Endothelial cell of umbilical vein (primary cell): ENCODE results near the gene NCOA3. TPM values are rescaled to one million over a fixed set of nuclear protein-coding genes. Genes with fewer than 3 reads are reported as not detected.

Source experiments
- BruUV-seq: library from RNA; stranded (reverse); fragments of 400-500 nt; replicated peaks from 2 replicates; lab custom pipeline; 2021; lab: Mats Ljungman, UMichigan
- CTCF ChIA-PET: fragments of 300-600, 350-600 bp; sonication (Branson Sonifier 250); formaldehyde crosslinking; loops from one replicate; lab custom pipeline; 2021; ENCODE audit warnings: antibody characterized with exemption, inconsistent platforms; lab: Charles Lee
- POLR2A ChIA-PET: fragments of 300-600, 350-600 bp; sonication (Branson Sonifier 250); formaldehyde crosslinking; loops from one replicate; lab custom pipeline; 2021; ENCODE audit warnings: antibody characterized with exemption, inconsistent platforms; lab: Charles Lee
- DNase-seq: peaks from one replicate; pipeline ENCODE4 v3.0.0-alpha.2; 2011; ENCODE audit warnings: low read depth, low spot score
- FAIRE-seq: peaks from 2 replicates; lab custom pipeline; 2011; peaks lifted over from hg19 to GRCh38; lab: Jason Lieb, UNC
- H2AFZ ChIP-seq: 2 replicates; pipeline ENCODE4 v1.6.0; 2012; ENCODE audit warnings: low read depth, low read length, control low read depth, inconsistent platforms
- H3K27ac ChIP-seq: 2 replicates; pipeline ENCODE4 v1.5.1; 2011; ENCODE audit warnings: low read depth, mild to moderate bottlenecking, control low read depth, low read length, moderate library complexity; ENCODE audit not compliant: insufficient read depth
- H3K27me3 ChIP-seq, 2 experiments: 2 replicates each; pipeline versions ENCODE4 v1.6.0 to v1.6.1; 2011; ENCODE audit warnings: low read length in 2 of 2, mixed read lengths in 1 of 2; ENCODE audit not compliant: control insufficient read depth in 2 of 2, insufficient read depth in 2 of 2
- H3K36me3 ChIP-seq, 2 experiments: 2 replicates in 1 of 2; 3 replicates in 1 of 2; pipeline ENCODE4 v1.5.1; 2011; ENCODE audit warnings: low read length in 2 of 2, mild to moderate bottlenecking in 1 of 2, moderate library complexity in 1 of 2; ENCODE audit not compliant: control insufficient read depth in 2 of 2, insufficient read depth in 2 of 2; ENCODE audit errors: extremely low read depth in 1 of 2
- H3K4me1 ChIP-seq: 3 replicates; pipeline ENCODE4 v1.5.1; 2011; ENCODE audit warnings: mild to moderate bottlenecking, low read length; ENCODE audit not compliant: control insufficient read depth, insufficient read depth; ENCODE audit errors: extremely low read depth
- H3K4me2 ChIP-seq: 2 replicates; pipeline ENCODE4 v1.6.1; 2011; ENCODE audit warnings: low read length, control low read depth, mixed read lengths; ENCODE audit not compliant: insufficient read depth
- H3K4me3 ChIP-seq, 3 experiments: fragments of 200-600 bp in 1 of 3; sonication (generic), shearing (Covaris generic) in 1 of 3; replicated peaks in 1 of 3; 2 replicates each; pipeline ENCODE4 v1.5.1; 2011 to 2016; ENCODE audit warnings: control low read depth in 3 of 3, low read length in 3 of 3, mild to moderate bottlenecking in 2 of 3, inconsistent platforms in 1 of 3, low read depth in 1 of 3, moderate library complexity in 1 of 3; ENCODE audit not compliant: insufficient read depth in 1 of 3
- H3K79me2 ChIP-seq: 2 replicates; pipeline ENCODE4 v1.6.0; 2012; ENCODE audit warnings: low read length, inconsistent platforms; ENCODE audit not compliant: control insufficient read depth, insufficient read depth
- H3K9ac ChIP-seq: replicated peaks from 2 replicates; pipeline ENCODE3; 2011; ENCODE audit warnings: low read length, control low read depth; ENCODE audit not compliant: insufficient read depth; ENCODE audit errors: extremely low read depth
- H3K9me1 ChIP-seq: replicated peaks from 3 replicates; pipeline ENCODE4 v1.6.0; 2011; ENCODE audit warnings: mild to moderate bottlenecking, low read length; ENCODE audit not compliant: control insufficient read depth, insufficient read depth; ENCODE audit errors: extremely low read depth
- H3K9me3 ChIP-seq: replicated peaks from 2 replicates; pipeline ENCODE4 v1.5.1; 2012; ENCODE audit warnings: low read length, inconsistent platforms; ENCODE audit not compliant: control insufficient read depth, insufficient read depth
- H4K20me1 ChIP-seq: replicated peaks from 2 replicates; pipeline ENCODE3; 2011; ENCODE audit warnings: mild to moderate bottlenecking, low read length; ENCODE audit not compliant: control insufficient read depth, insufficient read depth; ENCODE audit errors: extremely low read depth
- EZH2 ChIP-seq: IDR thresholded peaks from 2 replicates; pipeline ENCODE4 v1.6.1; 2012; ENCODE audit warnings: borderline replicate concordance, low read depth, mild to moderate bottlenecking, moderate library complexity, low read length, inconsistent platforms; ENCODE audit not compliant: severe bottlenecking
- FOS ChIP-seq: IDR thresholded peaks from 2 replicates; pipeline ENCODE4 v1.6.1; 2011; ENCODE audit warnings: mild to moderate bottlenecking, low read length, moderate library complexity, borderline replicate concordance; ENCODE audit not compliant: insufficient read depth
- GATA2 ChIP-seq: IDR thresholded peaks from 2 replicates; pipeline ENCODE4 v1.7.0; 2011; ENCODE audit warnings: low read depth, mild to moderate bottlenecking, moderate library complexity, mixed read lengths, low read length; ENCODE audit not compliant: insufficient read length, insufficient read depth
- JUN ChIP-seq: IDR thresholded peaks from 2 replicates; pipeline ENCODE4 v1.6.1; 2011; ENCODE audit warnings: borderline replicate concordance, low read depth; ENCODE audit not compliant: insufficient read length, insufficient read depth
- MYC ChIP-seq: IDR thresholded peaks from one replicate; pipeline ENCODE4 v1.6.1; 2011; ENCODE audit warnings: mild to moderate bottlenecking, low read depth, low read length
- POLR2A ChIP-seq: IDR thresholded peaks from 2 replicates; pipeline ENCODE4 v1.6.1; 2012; ENCODE audit warnings: low read depth, mild to moderate bottlenecking, control low read depth, low read length
- POLR2AphosphoS5 ChIP-seq: IDR thresholded peaks from 2 replicates; pipeline ENCODE4 v1.6.1; 2012; ENCODE audit warnings: low read depth, mild to moderate bottlenecking, control low read depth, low read length, moderate library complexity; ENCODE audit not compliant: insufficient read depth
- dilution Hi-C: fragments of 300-500 bp; cut with MboI; formaldehyde crosslinking; loops from one replicate; pipeline ENCODE4 v1.15.0; 2019; ENCODE audit warnings: low sequenced_read_pairs; ENCODE audit not compliant: extremely low pct_ligation_motif_present
- intact Hi-C: fragments of 100-400 bp; cut with micrococcal nuclease; formaldehyde crosslinking; loops from one replicate; pipeline ENCODE4 v1.10.0; 2022
- polyA plus RNA-seq, 4 experiments: library from polyadenylated mRNA; depleted of rRNA in 3 of 4; stranded (reverse) in 3 of 4; unstranded in 1 of 4; fragments of >200 nt; gene quantifications; 2 replicates each; pipeline versions ENCODE4 v1.2.1 to v1.2.3, GENCODE V29; 2011 to 2012; ENCODE audit warnings: missing spikeins in 1 of 4
- total RNA-seq: library from RNA; stranded (reverse); gene quantifications from 2 replicates; pipeline ENCODE4 v1.2.3, GENCODE V29; 2021
- TF ChIP-seq, protein P1 (sequence below), 2 donors: IDR thresholded peaks; 1 replicate in 1 of 2; 2 replicates in 1 of 2; pipeline ENCODE4 v1.5.1; 2011; ENCODE audit warnings: low read length in 2 of 2, mild to moderate bottlenecking in 2 of 2, moderate library complexity in 2 of 2, control low read depth in 1 of 2, inconsistent platforms in 1 of 2, low read depth in 1 of 2; ENCODE audit not compliant: insufficient read depth in 1 of 2; ENCODE audit errors: extremely low read depth in 1 of 2
- TF ChIP-seq, protein P2 (sequence below): IDR thresholded peaks from 2 replicates; pipeline ENCODE4 v1.6.1; 2011; ENCODE audit not compliant: insufficient read depth, insufficient read length

The NCOA3 gene
- total and polyA plus RNA-seq, 2 donors (not counting 3 experiments of a cell fraction or from before 2014, with no cell fraction given) = 12.0 to 35.6 TPM

DNA sequence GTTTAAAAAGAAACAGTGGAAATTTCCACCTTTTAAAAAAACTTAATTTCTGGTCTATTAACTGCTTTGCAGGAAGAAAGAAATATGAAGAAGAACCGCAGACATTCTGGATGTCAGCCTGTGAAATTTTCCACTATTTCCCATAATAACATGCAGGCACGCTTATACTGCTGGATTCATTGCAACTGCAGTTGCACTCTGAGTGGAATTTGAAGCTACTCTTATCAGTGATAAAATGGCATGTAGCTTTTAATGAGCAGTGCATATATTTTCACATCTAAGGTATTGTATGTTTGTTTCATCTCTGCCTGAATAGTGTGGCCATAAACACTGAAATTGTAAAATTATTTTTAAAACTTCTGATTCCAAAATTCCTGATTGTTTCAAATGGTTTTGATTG lies 28.2 kb downstream of the NCOA3 start:
- no peaks in the 10 kb centered on the region for H3K9me1 ChIP-seq
- no peak for FAIRE-seq
- BruUV-seq = no TSS peak
- H3K36me3 ChIP-seq = no peaks in the 10 kb centered on the region
- no peaks in the 10 kb centered on the region for H4K20me1 ChIP-seq
- ChIA-PET CTCF (interaction anchor here (1.1 to 1.5 kb wide), 2 partner anchors 10 to 146 kb away, joined by 3 to 7 read pairs; no protein-coding TSS in a partner anchor), POLR2A (no interaction called here)
- dilution Hi-C loops = no loop called here
- no peak for DNase-seq
- H3K4me1 ChIP-seq = no peaks in the 10 kb centered on the region
- H3K9ac ChIP-seq = no peak overlapping the region
- H3K27ac ChIP-seq = no peak overlapping the region
- H3K9me3 ChIP-seq = no peaks in the 10 kb centered on the region
- no peak for TF ChIP-seq MYC
- TF ChIP-seq JUN = no peak
- no peak for TF ChIP-seq GATA2
- TF ChIP-seq FOS = no peak
- TF ChIP-seq, protein P1, sequence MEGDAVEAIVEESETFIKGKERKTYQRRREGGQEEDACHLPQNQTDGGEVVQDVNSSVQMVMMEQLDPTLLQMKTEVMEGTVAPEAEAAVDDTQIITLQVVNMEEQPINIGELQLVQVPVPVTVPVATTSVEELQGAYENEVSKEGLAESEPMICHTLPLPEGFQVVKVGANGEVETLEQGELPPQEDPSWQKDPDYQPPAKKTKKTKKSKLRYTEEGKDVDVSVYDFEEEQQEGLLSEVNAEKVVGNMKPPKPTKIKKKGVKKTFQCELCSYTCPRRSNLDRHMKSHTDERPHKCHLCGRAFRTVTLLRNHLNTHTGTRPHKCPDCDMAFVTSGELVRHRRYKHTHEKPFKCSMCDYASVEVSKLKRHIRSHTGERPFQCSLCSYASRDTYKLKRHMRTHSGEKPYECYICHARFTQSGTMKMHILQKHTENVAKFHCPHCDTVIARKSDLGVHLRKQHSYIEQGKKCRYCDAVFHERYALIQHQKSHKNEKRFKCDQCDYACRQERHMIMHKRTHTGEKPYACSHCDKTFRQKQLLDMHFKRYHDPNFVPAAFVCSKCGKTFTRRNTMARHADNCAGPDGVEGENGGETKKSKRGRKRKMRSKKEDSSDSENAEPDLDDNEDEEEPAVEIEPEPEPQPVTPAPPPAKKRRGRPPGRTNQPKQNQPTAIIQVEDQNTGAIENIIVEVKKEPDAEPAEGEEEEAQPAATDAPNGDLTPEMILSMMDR (IDR thresholded peaks at IDR 0.05; ENCODE audit: extremely low read depth in 1 of 2, insufficient read depth in 1 of 2, low read depth in 1 of 2, low read length in 2 of 2) = no peak
- no peak for TF ChIP-seq POLR2AphosphoS5
- no peak for TF ChIP-seq POLR2A
- TF ChIP-seq EZH2 = no peak
- TF ChIP-seq, protein P2, sequence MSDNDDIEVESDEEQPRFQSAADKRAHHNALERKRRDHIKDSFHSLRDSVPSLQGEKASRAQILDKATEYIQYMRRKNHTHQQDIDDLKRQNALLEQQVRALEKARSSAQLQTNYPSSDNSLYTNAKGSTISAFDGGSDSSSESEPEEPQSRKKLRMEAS = no peak
- H3K27me3 ChIP-seq = no peaks in the 10 kb centered on the region
- H2AFZ ChIP-seq = no peak overlapping the region
- H3K79me2 ChIP-seq = peaks cover 41% of the 10 kb centered on the region
- no peak overlapping the region for H3K4me2 ChIP-seq
- intact Hi-C loops = no loop called here
- no peak overlapping the region for H3K4me3 ChIP-seq
